PC-3 (cell line): ENCODE data around the gene ENTPD2. TPM values are rescaled to one million over a fixed set of nuclear protein-coding genes. Genes with fewer than 3 reads are reported as not detected.

Experiments used
- ATAC-seq: fragments of 200-7000 bp; cut with Tn5 transposase; 2 replicates; pipeline ENCODE4 v1.9.1; 2020; ENCODE audit warnings: mild to moderate bottlenecking, moderate library complexity
- BruUV-seq: library from RNA; stranded (reverse); fragments of 400-500 nt; replicated peaks from 2 replicates; lab custom pipeline; 2021; lab: Mats Ljungman, UMichigan
- CTCF ChIA-PET: fragments of 300-600 bp; sonication (Branson Sonifier 250); formaldehyde crosslinking; loops from one replicate; lab custom pipeline; 2022; ENCODE audit warnings: antibody characterized with exemption; lab: Charles Lee
- POLR2A ChIA-PET: fragments of 300-600 bp; sonication (Branson Sonifier 250); formaldehyde crosslinking; loops from one replicate; lab custom pipeline; 2022; ENCODE audit warnings: antibody characterized with exemption; ENCODE audit not compliant: unreplicated experiment; lab: Charles Lee
- DNase-seq: peaks from one replicate; pipeline ENCODE4 v3.0.0-alpha.2; 2015
- H2AFZ ChIP-seq: fragments of 300-600 bp; sonication (generic); 2 replicates; pipeline ENCODE4 v1.6.0; 2016; ENCODE audit warnings: antibody characterized with exemption, low read length
- H3F3A ChIP-seq: fragments of 300-600 bp; sonication (generic); one replicate; pipeline ENCODE4 v1.6.0; 2017; ENCODE audit warnings: antibody characterized with exemption, low read length, control low read depth, mild to moderate bottlenecking; ENCODE audit not compliant: unreplicated experiment
- H3K27ac ChIP-seq: fragments of 300-600 bp; sonication (generic); 2 replicates; pipeline ENCODE4 v1.5.1; 2016; ENCODE audit warnings: mild to moderate bottlenecking, low read length
- H3K27me3 ChIP-seq: fragments of 300-600 bp; sonication (generic); 2 replicates; pipeline ENCODE4 v1.6.1; 2016; ENCODE audit warnings: low read length, mixed read lengths
- H3K36me3 ChIP-seq: fragments of 300-600 bp; sonication (generic); 2 replicates; pipeline ENCODE4 v1.6.1; 2016; ENCODE audit warnings: low read depth, mixed run types, low read length, mixed read lengths
- H3K4me1 ChIP-seq: fragments of 300-600 bp; sonication (generic); 2 replicates; pipeline ENCODE4 v1.5.1; 2016; ENCODE audit warnings: low read length; ENCODE audit not compliant: insufficient read depth
- H3K4me2 ChIP-seq: fragments of 300-600 bp; sonication (generic); 2 replicates; pipeline ENCODE4 v1.6.0; 2016; ENCODE audit warnings: low read length
- H3K4me3 ChIP-seq: fragments of 300-600 bp; sonication (generic); 2 replicates; pipeline ENCODE4 v1.5.1; 2016; ENCODE audit warnings: mild to moderate bottlenecking, low read length, mixed read lengths
- H3K79me2 ChIP-seq: fragments of 300-600 bp; sonication (generic); 2 replicates; pipeline ENCODE4 v1.6.1; 2017; ENCODE audit warnings: low read length, mixed read lengths
- H3K9ac ChIP-seq: fragments of 300-600 bp; sonication (generic); 2 replicates; pipeline ENCODE4 v1.6.0; 2016; ENCODE audit warnings: mild to moderate bottlenecking, low read length
- H3K9me2 ChIP-seq: fragments of 300-600 bp; sonication (generic); replicated peaks from 2 replicates; pipeline ENCODE4 v1.6.1; 2016; ENCODE audit warnings: mixed run types, low read length, mixed read lengths
- H3K9me3 ChIP-seq: fragments of 300-600 bp; sonication (generic); 2 replicates; pipeline ENCODE4 v1.6.1; 2016; ENCODE audit warnings: low read length, mixed read lengths
- H4K20me1 ChIP-seq: fragments of 300-600 bp; sonication (generic); 2 replicates; pipeline ENCODE4 v1.6.1; 2016; ENCODE audit warnings: low read length, mixed read lengths
- EZH2 ChIP-seq: fragments of 300-600 bp; sonication (generic); IDR thresholded peaks from one replicate; pipeline ENCODE4 v1.6.1; 2017; ENCODE audit warnings: antibody characterized with exemption, mild to moderate bottlenecking, low read length; ENCODE audit not compliant: unreplicated experiment
- EZH2phosphoT487 ChIP-seq: fragments of 300-600 bp; sonication (generic); IDR thresholded peaks from 2 replicates; pipeline ENCODE4 v1.6.1; 2018; ENCODE audit warnings: mild to moderate bottlenecking, antibody characterized with exemption, low read length, borderline replicate concordance
- intact Hi-C: fragments of 100-400 bp; cut with micrococcal nuclease; formaldehyde crosslinking; loops from 2 replicates; pipeline ENCODE4 v1.9.0; 2023
- total RNA-seq: library from RNA; depleted of rRNA; stranded (reverse); fragments of >200 nt; gene quantifications from 2 replicates; pipeline ENCODE4 v1.2.3, GENCODE V29; 2014
- TF ChIP-seq, protein P1 (sequence below): fragments of 300-600 bp; sonication (generic); conservative IDR thresholded peaks from 2 replicates; pipeline ENCODE4 v1.5.1; 2017; ENCODE audit warnings: antibody characterized with exemption, low read depth, mild to moderate bottlenecking, low read length

The ENTPD2 gene
- total RNA-seq, 1 experiment from 2014 or later: 1.3 TPM

DNA sequence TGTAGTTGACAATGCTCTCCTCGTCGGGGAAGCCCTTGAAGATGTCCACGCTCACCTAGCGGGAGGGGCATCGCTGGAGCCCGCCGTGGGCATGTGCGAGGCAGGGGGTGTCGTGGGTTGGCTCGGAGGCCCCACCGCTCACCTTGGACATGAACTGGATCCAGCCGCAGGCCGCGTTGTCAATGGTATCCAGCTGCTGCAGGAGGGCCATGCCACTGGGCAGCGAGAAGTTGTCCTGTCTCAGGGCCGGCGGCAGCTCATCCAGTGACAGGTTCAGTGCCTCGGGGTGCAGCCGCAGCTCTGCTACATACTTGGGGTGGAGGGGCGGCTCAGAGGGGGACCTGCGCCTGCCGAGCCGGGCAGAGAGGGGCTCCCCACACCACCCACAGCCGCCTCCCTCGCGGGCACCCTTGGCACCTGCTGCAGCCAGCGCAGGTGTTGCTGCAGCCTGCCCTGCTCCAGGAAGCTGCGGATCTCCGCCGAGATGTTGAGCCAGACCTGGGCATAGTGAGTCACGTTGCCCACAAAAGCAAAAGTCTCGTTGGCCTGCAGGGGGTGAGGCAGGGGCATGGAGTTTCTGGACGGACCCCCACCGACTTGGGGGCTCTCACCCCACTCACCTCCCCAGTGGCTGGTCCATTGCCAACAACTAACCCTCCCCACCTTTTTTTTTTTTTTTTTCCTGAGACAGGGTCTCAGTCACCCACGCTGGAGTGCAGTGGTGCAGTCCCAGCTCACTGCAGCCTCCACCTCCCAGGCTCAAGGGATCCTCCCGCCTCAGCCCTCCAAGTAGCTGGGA is 34.9 kb downstream of the ENTPD2 start:
- BruUV-seq: no TSS peak
- POLR2A ChIA-PET: no interaction called here
- ATAC-seq (no peak), DNase-seq (no peak)
- TF ChIP-seq EZH2 (no peak), EZH2phosphoT487 (no peak)
- TF ChIP-seq, protein P1, sequence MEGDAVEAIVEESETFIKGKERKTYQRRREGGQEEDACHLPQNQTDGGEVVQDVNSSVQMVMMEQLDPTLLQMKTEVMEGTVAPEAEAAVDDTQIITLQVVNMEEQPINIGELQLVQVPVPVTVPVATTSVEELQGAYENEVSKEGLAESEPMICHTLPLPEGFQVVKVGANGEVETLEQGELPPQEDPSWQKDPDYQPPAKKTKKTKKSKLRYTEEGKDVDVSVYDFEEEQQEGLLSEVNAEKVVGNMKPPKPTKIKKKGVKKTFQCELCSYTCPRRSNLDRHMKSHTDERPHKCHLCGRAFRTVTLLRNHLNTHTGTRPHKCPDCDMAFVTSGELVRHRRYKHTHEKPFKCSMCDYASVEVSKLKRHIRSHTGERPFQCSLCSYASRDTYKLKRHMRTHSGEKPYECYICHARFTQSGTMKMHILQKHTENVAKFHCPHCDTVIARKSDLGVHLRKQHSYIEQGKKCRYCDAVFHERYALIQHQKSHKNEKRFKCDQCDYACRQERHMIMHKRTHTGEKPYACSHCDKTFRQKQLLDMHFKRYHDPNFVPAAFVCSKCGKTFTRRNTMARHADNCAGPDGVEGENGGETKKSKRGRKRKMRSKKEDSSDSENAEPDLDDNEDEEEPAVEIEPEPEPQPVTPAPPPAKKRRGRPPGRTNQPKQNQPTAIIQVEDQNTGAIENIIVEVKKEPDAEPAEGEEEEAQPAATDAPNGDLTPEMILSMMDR: no peak
- intact Hi-C loops: no loop called here
- H3K9ac ChIP-seq: no peak overlapping the region
- CTCF ChIA-PET: no interaction called here
- no peak overlapping the region for H3K4me3 ChIP-seq
- no peak overlapping the region for H3K27ac ChIP-seq
- H3K79me2 ChIP-seq: no peaks in the 10 kb centered on the region
- H3K36me3 ChIP-seq: no peaks in the 10 kb centered on the region
- H2AFZ ChIP-seq: no peak overlapping the region
- no peaks in the 10 kb centered on the region for H3F3A ChIP-seq
- no peaks in the 10 kb centered on the region for H3K27me3 ChIP-seq
- 0 out of 2 replicates have a peak, but pooled peaks cover 4% of the 10 kb centered on the region for H3K4me1 ChIP-seq
- no peaks in the 10 kb centered on the region for H4K20me1 ChIP-seq
- no peaks in the 10 kb centered on the region for H3K9me2 ChIP-seq
- H3K9me3 ChIP-seq: no peaks in the 10 kb centered on the region
- H3K4me2 ChIP-seq: no peak overlapping the region

DNA sequence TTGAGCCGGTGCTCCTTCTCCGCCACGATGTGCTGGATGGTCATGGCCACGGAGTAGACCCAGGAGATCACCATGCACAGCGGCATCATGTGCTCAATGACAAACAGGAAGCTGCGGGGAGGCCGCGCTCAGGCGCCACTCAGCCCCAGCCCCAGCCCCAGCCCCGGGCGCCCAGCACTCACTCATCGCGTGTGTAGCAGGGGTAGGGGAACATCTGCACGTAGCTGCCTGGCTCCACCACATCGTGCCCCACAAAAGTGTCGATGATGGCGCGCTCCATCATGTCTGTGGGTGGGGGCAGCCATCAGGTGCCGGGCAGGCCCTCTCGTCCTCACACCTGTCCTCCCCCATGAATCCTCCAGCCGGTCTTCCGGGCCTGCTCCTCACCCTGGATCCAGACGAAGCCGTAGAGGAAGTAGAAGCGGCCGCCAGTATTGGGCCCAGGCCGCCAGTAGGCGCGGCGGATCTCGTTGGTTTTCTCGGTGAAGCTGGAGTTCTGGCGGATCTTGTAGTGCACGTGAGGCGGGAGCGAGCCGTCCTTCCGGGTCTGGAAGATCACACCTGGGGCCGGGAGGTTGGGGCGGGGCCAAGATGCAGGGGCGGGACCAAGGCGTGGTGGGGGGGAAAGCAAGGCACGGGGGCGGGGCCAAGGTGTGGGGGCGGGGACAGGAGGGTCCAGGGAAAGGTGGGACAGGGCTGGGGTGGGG is 35.9 kb downstream of the ENTPD2 start:
- no peaks in the 10 kb centered on the region for H3K36me3 ChIP-seq
- DNase-seq (no peak), ATAC-seq (no peak)
- no TSS peak for BruUV-seq
- H3K4me1 ChIP-seq: 0 out of 2 replicates have a peak, but pooled peaks cover 4% of the 10 kb centered on the region
- no peaks in the 10 kb centered on the region for H3K9me3 ChIP-seq
- H3K9ac ChIP-seq: no peak overlapping the region
- H3K27ac ChIP-seq: no peak overlapping the region
- no peak overlapping the region for H3K4me3 ChIP-seq
- no peak overlapping the region for H2AFZ ChIP-seq
- no peaks in the 10 kb centered on the region for H3F3A ChIP-seq
- H3K79me2 ChIP-seq: no peaks in the 10 kb centered on the region
- H3K4me2 ChIP-seq: no peak overlapping the region
- H4K20me1 ChIP-seq: no peaks in the 10 kb centered on the region
- TF ChIP-seq EZH2 (no peak), EZH2phosphoT487 (no peak)
- TF ChIP-seq, protein P1: no peak
- no peaks in the 10 kb centered on the region for H3K27me3 ChIP-seq
- no peaks in the 10 kb centered on the region for H3K9me2 ChIP-seq
- ChIA-PET CTCF (no interaction called here), POLR2A (no interaction called here)
- intact Hi-C loops: no loop called here
